ENCODE measurements around the gene IDH3G. TPM values are rescaled to one million over a fixed set of nuclear protein-coding genes. Genes with fewer than 3 reads are reported as not detected.

The IDH3G gene
- total RNA-seq, 1 donor from 2014 or later, result 58.5 TPM

DNA sequence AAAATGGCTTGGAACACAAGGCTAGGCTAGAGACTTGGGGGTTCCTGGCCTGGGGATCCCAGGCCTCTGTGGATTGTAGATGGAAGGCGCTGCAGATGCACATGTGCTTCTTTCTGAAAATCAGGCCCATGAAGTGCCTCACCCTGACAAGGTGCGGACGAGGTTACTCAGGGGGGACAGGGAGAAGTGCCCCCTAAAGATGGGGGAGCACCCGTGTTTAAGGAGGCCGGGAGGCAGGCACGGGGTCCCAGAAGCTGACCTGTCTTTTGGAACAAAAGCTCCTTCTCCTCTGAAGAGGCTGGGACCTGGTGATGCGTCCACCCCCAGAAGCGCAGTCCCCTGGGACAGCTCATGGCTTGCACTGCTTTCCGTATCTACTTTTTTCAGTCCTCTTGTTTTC is 33.7 kb upstream of the IDH3G start:
- Mint-ChIP-seq H3K36me3 (ENCODE audit: low read depth) (no peaks in the 10 kb centered on the region), H3K4me3 (no peak overlapping the region), H3K4me1 (peaks cover 7% of the 10 kb centered on the region), H3K27ac (no peak overlapping the region), H3K9me3 (no peaks in the 10 kb centered on the region), H3K27me3 (peaks cover 19% of the 10 kb centered on the region)
- ChIA-PET POLR2A (no interaction called here), CTCF (no interaction called here)
- intact Hi-C loops (cut with micrococcal nuclease), result no loop called here
- DNase-seq, result no peak
- no peak for TF ChIP-seq CTCF (IDR thresholded peaks at IDR 0.05)
- ATAC-seq (ENCODE audit: low read depth), result no peak

GRCh38 chrX:153827016-153827415 is 32.8 kb upstream of the IDH3G start:
- intact Hi-C loops (cut with micrococcal nuclease), result no loop called here
- H3K36me3 Mint-ChIP-seq (ENCODE audit: low read depth), result no peaks in the 10 kb centered on the region
- H3K27me3 Mint-ChIP-seq, result peaks cover 16% of the 10 kb centered on the region
- no peak for ATAC-seq (ENCODE audit: low read depth)
- no peak for TF ChIP-seq CTCF (IDR thresholded peaks at IDR 0.05)
- CTCF ChIA-PET, result no interaction called here
- H3K27ac Mint-ChIP-seq, result no peak overlapping the region
- POLR2A ChIA-PET, result no interaction called here
- H3K9me3 Mint-ChIP-seq, result no peaks in the 10 kb centered on the region
- peaks cover 10% of the 10 kb centered on the region for H3K4me1 Mint-ChIP-seq
- no peak for DNase-seq
- H3K4me3 Mint-ChIP-seq, result no peak overlapping the region

- H3K4me3 Mint-ChIP-seq, result no peak overlapping the region
- no peaks in the 10 kb centered on the region for H3K9me3 Mint-ChIP-seq
- no peak overlapping the region for H3K27ac Mint-ChIP-seq
- H3K4me1 Mint-ChIP-seq, result peaks cover 10% of the 10 kb centered on the region
- TF ChIP-seq CTCF (IDR thresholded peaks at IDR 0.05), result no peak
- ChIA-PET POLR2A (no interaction called here), CTCF (no interaction called here)
- no peaks in the 10 kb centered on the region for H3K36me3 Mint-ChIP-seq (ENCODE audit: low read depth)
- DNase-seq (no peak), ATAC-seq (ENCODE audit: low read depth) (no peak)
- peaks cover 15% of the 10 kb centered on the region for H3K27me3 Mint-ChIP-seq
- intact Hi-C loops (cut with micrococcal nuclease), result no loop called here
These were observed 30.9 kb upstream of the IDH3G start for GRCh38 chrX:153825042-153825441.

GRCh38 chrX:153824348-153824747 is 30.2 kb upstream of the IDH3G start:
- no peak for ATAC-seq (ENCODE audit: low read depth)
- CTCF ChIA-PET, result no interaction called here
- Mint-ChIP-seq H3K27me3 (peaks cover 18% of the 10 kb centered on the region), H3K36me3 (ENCODE audit: low read depth) (no peaks in the 10 kb centered on the region), H3K4me3 (no peak overlapping the region), H3K27ac (no peak overlapping the region), H3K9me3 (no peaks in the 10 kb centered on the region), H3K4me1 (peaks cover 9% of the 10 kb centered on the region)
- intact Hi-C loops (cut with micrococcal nuclease), result no loop called here
- TF ChIP-seq CTCF (IDR thresholded peaks at IDR 0.05), result no peak
- POLR2A ChIA-PET, result no interaction called here
- no peak for DNase-seq

DNA sequence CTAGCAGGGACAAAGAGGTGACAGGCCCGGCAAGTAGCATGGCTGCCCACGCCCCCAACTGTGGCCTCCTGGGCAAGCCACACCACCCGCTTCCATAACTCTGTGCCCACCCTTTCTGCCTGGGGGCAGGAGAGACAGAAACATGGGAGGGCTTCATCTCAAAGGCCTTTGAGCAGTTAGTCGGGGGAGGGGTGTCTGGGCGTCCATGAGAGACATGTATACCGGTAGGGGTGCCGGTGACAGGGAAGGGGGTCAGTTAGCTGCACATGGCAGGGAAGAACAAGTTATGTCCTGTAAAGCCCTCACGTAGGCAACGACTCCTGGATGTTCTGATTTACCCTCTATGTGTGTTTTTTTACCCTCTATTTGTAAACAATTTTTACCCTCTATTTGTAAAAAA is 26.9 kb upstream of the IDH3G start:
- intact Hi-C loops (cut with micrococcal nuclease), result no loop called here
- no peak for TF ChIP-seq CTCF (IDR thresholded peaks at IDR 0.05)
- POLR2A ChIA-PET, result no interaction called here
- no peaks in the 10 kb centered on the region for H3K9me3 Mint-ChIP-seq
- CTCF ChIA-PET, result no interaction called here
- H3K4me3 Mint-ChIP-seq, result no peak overlapping the region
- H3K4me1 Mint-ChIP-seq, result peaks cover 8% of the 10 kb centered on the region
- H3K27me3 Mint-ChIP-seq, result peaks cover 11% of the 10 kb centered on the region
- H3K27ac Mint-ChIP-seq, result no peak overlapping the region
- ATAC-seq (ENCODE audit: low read depth) (no peak), DNase-seq (no peak)
- no peaks in the 10 kb centered on the region for H3K36me3 Mint-ChIP-seq (ENCODE audit: low read depth)

All from activated B cell treated with CpG ODN at 0.5 μM for 24 hours (primary cell).